Measurements from ENCODE around the gene SYK. TPM values are rescaled to one million over a fixed set of nuclear protein-coding genes. Genes with fewer than 3 reads are reported as not detected.

The SYK gene
- total RNA-seq, 1 experiment from 2014 or later, result 5.3 TPM

DNA sequence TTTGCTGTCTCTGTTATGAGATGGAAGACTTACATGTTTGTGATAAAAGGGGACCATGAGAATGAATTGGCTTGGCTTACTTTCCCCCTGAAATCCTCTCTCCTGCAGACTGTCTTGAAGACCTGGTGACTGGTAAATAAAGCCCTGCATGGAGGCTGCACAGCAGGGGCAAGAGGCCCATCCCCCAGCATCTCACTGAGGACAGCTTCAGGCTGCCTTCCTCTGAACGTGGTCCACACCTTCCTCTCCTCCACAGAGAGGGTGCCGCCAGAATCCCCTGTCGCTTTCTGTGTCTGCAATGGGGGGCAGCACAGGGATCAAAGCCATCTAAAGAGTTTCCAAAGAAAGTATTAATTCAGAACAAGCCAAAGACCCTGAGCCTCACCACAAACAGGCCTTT, 94.6 kb downstream of the SYK start:
- Histone ChIP-seq H3K4me1 (no peaks in the 10 kb centered on the region), H3K36me3 (ENCODE audit: control insufficient read depth, insufficient read depth, low read length) (no peaks in the 10 kb centered on the region), H3K4me3 (ENCODE audit: low read depth, low read length) (no peak overlapping the region), H3K27me3 (replicated peaks; ENCODE audit: control insufficient read depth, insufficient read depth, low read length) (no peaks in the 10 kb centered on the region), H3K9me3 (no peaks in the 10 kb centered on the region)
- H3K4me3 Mint-ChIP-seq (ENCODE audit: unreplicated experiment), result no peak overlapping the region
- TF ChIP-seq, protein P1, sequence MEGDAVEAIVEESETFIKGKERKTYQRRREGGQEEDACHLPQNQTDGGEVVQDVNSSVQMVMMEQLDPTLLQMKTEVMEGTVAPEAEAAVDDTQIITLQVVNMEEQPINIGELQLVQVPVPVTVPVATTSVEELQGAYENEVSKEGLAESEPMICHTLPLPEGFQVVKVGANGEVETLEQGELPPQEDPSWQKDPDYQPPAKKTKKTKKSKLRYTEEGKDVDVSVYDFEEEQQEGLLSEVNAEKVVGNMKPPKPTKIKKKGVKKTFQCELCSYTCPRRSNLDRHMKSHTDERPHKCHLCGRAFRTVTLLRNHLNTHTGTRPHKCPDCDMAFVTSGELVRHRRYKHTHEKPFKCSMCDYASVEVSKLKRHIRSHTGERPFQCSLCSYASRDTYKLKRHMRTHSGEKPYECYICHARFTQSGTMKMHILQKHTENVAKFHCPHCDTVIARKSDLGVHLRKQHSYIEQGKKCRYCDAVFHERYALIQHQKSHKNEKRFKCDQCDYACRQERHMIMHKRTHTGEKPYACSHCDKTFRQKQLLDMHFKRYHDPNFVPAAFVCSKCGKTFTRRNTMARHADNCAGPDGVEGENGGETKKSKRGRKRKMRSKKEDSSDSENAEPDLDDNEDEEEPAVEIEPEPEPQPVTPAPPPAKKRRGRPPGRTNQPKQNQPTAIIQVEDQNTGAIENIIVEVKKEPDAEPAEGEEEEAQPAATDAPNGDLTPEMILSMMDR (IDR thresholded peaks at IDR 0.05; ENCODE audit: insufficient read depth in 1 of 2, low read depth in 1 of 2, low read length in 1 of 2, severe bottlenecking in 1 of 2, unreplicated experiment in 1 of 2), result no peak
- ChIA-PET CTCF (no interaction called here), POLR2A (no interaction called here)
- H3K9me3 Mint-ChIP-seq (ENCODE audit: unreplicated experiment), result no peaks in the 10 kb centered on the region
- BruUV-seq (replicated peaks), result no TSS peak
- no peak overlapping the region for H3K27ac Mint-ChIP-seq (ENCODE audit: unreplicated experiment)
- H3K36me3 Mint-ChIP-seq (ENCODE audit: insufficient read depth, unreplicated experiment), result no peaks in the 10 kb centered on the region
- no peaks in the 10 kb centered on the region for H3K4me1 Mint-ChIP-seq (ENCODE audit: low read depth, unreplicated experiment)
- no peak for DNase-seq
- intact Hi-C loops (cut with micrococcal nuclease; ENCODE audit: unreplicated experiment), result no loop called here
- no peaks in the 10 kb centered on the region for H3K27me3 Mint-ChIP-seq (ENCODE audit: insufficient read depth, unreplicated experiment)

DNA sequence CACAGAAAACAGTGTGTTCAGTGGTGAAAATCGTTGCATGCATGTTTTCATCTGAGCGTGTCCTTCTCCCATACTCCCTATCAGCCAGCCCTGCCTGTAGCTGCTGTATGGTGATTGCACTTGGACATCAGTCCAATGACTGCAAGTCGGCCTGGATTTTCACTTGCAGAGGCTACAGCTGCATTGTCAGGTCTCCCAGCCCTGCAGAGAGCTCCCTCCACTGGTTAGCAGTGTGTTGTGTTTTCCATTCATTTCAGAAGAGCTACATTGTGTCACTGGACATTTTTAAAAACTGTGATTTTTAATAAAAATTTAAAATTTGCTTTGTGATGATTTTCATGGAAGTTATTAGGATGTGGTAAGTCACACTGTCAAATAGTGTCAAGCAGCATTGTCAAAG, 96.6 kb downstream of the SYK start:
- TF ChIP-seq, protein P1 (IDR thresholded peaks at IDR 0.05; ENCODE audit: insufficient read depth in 1 of 2, low read depth in 1 of 2, low read length in 1 of 2, severe bottlenecking in 1 of 2, unreplicated experiment in 1 of 2), result no peak
- no peaks in the 10 kb centered on the region for H3K36me3 ChIP-seq (ENCODE audit: control insufficient read depth, insufficient read depth, low read length)
- no peak overlapping the region for H3K27ac Mint-ChIP-seq (ENCODE audit: unreplicated experiment)
- H3K9me3 Mint-ChIP-seq (ENCODE audit: unreplicated experiment), result peaks cover 17% of the 10 kb centered on the region
- H3K4me1 Mint-ChIP-seq (ENCODE audit: low read depth, unreplicated experiment), result peaks cover 1% of the 10 kb centered on the region
- H3K9me3 ChIP-seq, result no peaks in the 10 kb centered on the region
- H3K4me3 Mint-ChIP-seq (ENCODE audit: unreplicated experiment), result no peak overlapping the region
- H3K4me3 ChIP-seq (ENCODE audit: low read depth, low read length), result no peak overlapping the region
- no peak for DNase-seq
- H3K36me3 Mint-ChIP-seq (ENCODE audit: insufficient read depth, unreplicated experiment), result no peaks in the 10 kb centered on the region
- no peaks in the 10 kb centered on the region for H3K27me3 Mint-ChIP-seq (ENCODE audit: insufficient read depth, unreplicated experiment)
- H3K27me3 ChIP-seq (replicated peaks; ENCODE audit: control insufficient read depth, insufficient read depth, low read length), result no peaks in the 10 kb centered on the region
- BruUV-seq (replicated peaks), result no TSS peak
- ChIA-PET CTCF (no interaction called here), POLR2A (no interaction called here)
- intact Hi-C loops (cut with micrococcal nuclease; ENCODE audit: unreplicated experiment), result no loop called here
- no peaks in the 10 kb centered on the region for H3K4me1 ChIP-seq

DNA sequence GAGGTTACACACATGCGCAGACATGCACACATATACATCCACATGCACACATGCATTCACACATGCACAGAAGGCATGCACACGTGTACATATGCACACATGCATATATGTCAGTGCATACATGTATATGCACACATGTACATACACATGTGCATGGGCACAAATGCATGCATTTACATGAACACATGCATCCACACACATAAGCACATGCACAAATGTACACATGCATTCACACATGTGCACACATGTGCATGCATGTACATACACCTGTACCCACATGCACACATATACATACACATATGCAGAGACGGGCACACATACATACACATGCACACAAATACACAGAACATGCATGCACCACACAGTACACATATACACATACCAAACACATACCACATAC, 97.7 kb downstream of the SYK start:
- no peaks in the 10 kb centered on the region for H3K36me3 ChIP-seq (ENCODE audit: control insufficient read depth, insufficient read depth, low read length)
- intact Hi-C loops (cut with micrococcal nuclease; ENCODE audit: unreplicated experiment), result no loop called here
- Mint-ChIP-seq H3K36me3 (ENCODE audit: insufficient read depth, unreplicated experiment) (no peaks in the 10 kb centered on the region), H3K27me3 (ENCODE audit: insufficient read depth, unreplicated experiment) (no peaks in the 10 kb centered on the region), H3K4me3 (ENCODE audit: unreplicated experiment) (no peak overlapping the region), H3K4me1 (ENCODE audit: low read depth, unreplicated experiment) (peaks cover 5% of the 10 kb centered on the region), H3K9me3 (ENCODE audit: unreplicated experiment) (peaks cover 24% of the 10 kb centered on the region), H3K27ac (ENCODE audit: unreplicated experiment) (no peak overlapping the region)
- no TSS peak for BruUV-seq (replicated peaks)
- H3K9me3 ChIP-seq, result no peaks in the 10 kb centered on the region
- no peak overlapping the region for H3K4me3 ChIP-seq (ENCODE audit: low read depth, low read length)
- ChIA-PET CTCF (no interaction called here), POLR2A (no interaction called here)
- TF ChIP-seq, protein P1 (IDR thresholded peaks at IDR 0.05; ENCODE audit: insufficient read depth in 1 of 2, low read depth in 1 of 2, low read length in 1 of 2, severe bottlenecking in 1 of 2, unreplicated experiment in 1 of 2), result no peak
- no peaks in the 10 kb centered on the region for H3K4me1 ChIP-seq
- H3K27me3 ChIP-seq (replicated peaks; ENCODE audit: control insufficient read depth, insufficient read depth, low read length), result no peaks in the 10 kb centered on the region
- DNase-seq, result no peak

Measured in Caco-2 (cell line).